Neuronal stem cell (in vitro differentiated cells): ENCODE data around the gene TGFBR2.

Experiments used
- DNase-seq: peaks from one replicate; pipeline ENCODE4 v3.0.0-alpha.2; 2013; ENCODE audit warnings: low spot score
- H2AFZ ChIP-seq: one replicate; pipeline ENCODE4 v1.6.1; 2013; ENCODE audit warnings: mild to moderate bottlenecking, low read length, inconsistent platforms
- H2AK5ac ChIP-seq: 2 replicates; pipeline ENCODE4 v1.6.1; 2013; ENCODE audit warnings: low read depth, mild to moderate bottlenecking, inconsistent platforms, low read length, moderate library complexity, mixed read lengths
- H2BK120ac ChIP-seq: 2 replicates; pipeline ENCODE4 v1.6.1; 2013; ENCODE audit warnings: low read depth, mild to moderate bottlenecking, inconsistent platforms, low read length, moderate library complexity, mixed read lengths
- H2BK12ac ChIP-seq: one replicate; pipeline ENCODE4 v1.6.1; 2013; ENCODE audit warnings: low read length, inconsistent platforms
- H2BK15ac ChIP-seq: 2 replicates; pipeline ENCODE4 v1.6.1; 2013; ENCODE audit warnings: mild to moderate bottlenecking, low read length, inconsistent platforms, mixed read lengths
- H2BK5ac ChIP-seq: one replicate; pipeline ENCODE4 v1.6.1; 2013; ENCODE audit warnings: inconsistent platforms, mild to moderate bottlenecking, low read length, moderate library complexity
- H3K14ac ChIP-seq: one replicate; pipeline ENCODE4 v1.6.1; 2013; ENCODE audit warnings: low read length, inconsistent platforms
- H3K18ac ChIP-seq: 2 replicates; pipeline ENCODE4 v1.6.1; 2013; ENCODE audit warnings: low read length, inconsistent platforms
- H3K23ac ChIP-seq: 2 replicates; pipeline ENCODE4 v1.6.1; 2013; ENCODE audit warnings: low read depth, mild to moderate bottlenecking, mixed read lengths, low read length, inconsistent platforms; ENCODE audit not compliant: poor library complexity
- H3K27ac ChIP-seq: replicated peaks from 3 replicates; pipeline ENCODE4 v1.5.1; 2013; ENCODE audit warnings: low read length, inconsistent platforms
- H3K27me3 ChIP-seq, 3 experiments: 2 replicates each; pipeline ENCODE4 v1.6.1; 2013; ENCODE audit warnings: low read length in 3 of 3, mild to moderate bottlenecking in 2 of 3, inconsistent platforms in 1 of 3, low read depth in 1 of 3, mixed read lengths in 1 of 3, moderate library complexity in 1 of 3; ENCODE audit not compliant: control insufficient read depth in 3 of 3, insufficient read depth in 3 of 3
- H3K36me3 ChIP-seq, 2 donors: replicated peaks in 1 of 2; 2 replicates each; pipeline ENCODE4 v1.6.1; 2013; ENCODE audit warnings: low read length in 2 of 2; ENCODE audit not compliant: control insufficient read depth in 2 of 2, insufficient read depth in 2 of 2
- H3K4ac ChIP-seq: 2 replicates; pipeline ENCODE4 v1.6.1; 2013; ENCODE audit warnings: inconsistent platforms, mild to moderate bottlenecking, low read length, moderate library complexity
- H3K4me1 ChIP-seq, 2 donors: 1 replicate in 1 of 2; 2 replicates in 1 of 2; pipeline ENCODE4 v1.6.1; 2013; ENCODE audit warnings: low read length in 2 of 2, low read depth in 1 of 2; ENCODE audit not compliant: control insufficient read depth in 2 of 2, insufficient read depth in 1 of 2
- H3K4me2 ChIP-seq: one replicate; pipeline ENCODE4 v1.6.1; 2013; ENCODE audit warnings: mild to moderate bottlenecking, low read length, inconsistent platforms; ENCODE audit not compliant: insufficient read depth, poor library complexity, severe bottlenecking
- H3K4me3 ChIP-seq, 2 donors: 2 replicates each; pipeline ENCODE4 v1.5.1; 2013; ENCODE audit warnings: low read length in 2 of 2, mild to moderate bottlenecking in 2 of 2, inconsistent platforms in 1 of 2, moderate library complexity in 1 of 2
- H3K79me1 ChIP-seq: one replicate; pipeline ENCODE4 v1.6.1; 2013; ENCODE audit warnings: low read depth, mild to moderate bottlenecking, inconsistent platforms, low read length, moderate library complexity
- H3K9ac ChIP-seq: one replicate; pipeline ENCODE4 v1.6.1; 2013; ENCODE audit warnings: mild to moderate bottlenecking, low read depth, low read length, inconsistent platforms; ENCODE audit not compliant: poor library complexity
- H3K9me3 ChIP-seq, 2 donors: replicated peaks in 1 of 2; 2 replicates each; pipeline versions ENCODE3 to v1.6.1; 2013; ENCODE audit warnings: low read length in 2 of 2, mild to moderate bottlenecking in 2 of 2, inconsistent platforms in 1 of 2, low read depth in 1 of 2, mixed read lengths in 1 of 2, moderate library complexity in 1 of 2; ENCODE audit not compliant: control insufficient read depth in 2 of 2, insufficient read depth in 1 of 2
- H4K8ac ChIP-seq: one replicate; pipeline ENCODE4 v1.6.1; 2013; ENCODE audit warnings: low read depth, mild to moderate bottlenecking, inconsistent platforms, low read length, moderate library complexity
- H4K91ac ChIP-seq: one replicate; pipeline ENCODE4 v1.6.1; 2013; ENCODE audit warnings: low read length, low read depth, mild to moderate bottlenecking, inconsistent platforms; ENCODE audit not compliant: poor library complexity
- WGBS, 2 donors: extraction: QIAGEN DNeasy Blood & Tissue Kit; methylation state at CpG; one replicate each; pipeline ENCODE4 v1.1.7; 2013; ENCODE audit warnings: missing lambda C conversion rate in 2 of 2, mixed read lengths in 1 of 2; ENCODE audit not compliant: insufficient read length in 2 of 2, insufficient replicate concordance in 1 of 2; ENCODE audit errors: extremely low coverage in 2 of 2; 5-methylcytosine and 5-hydroxymethylcytosine counted together

The TGFBR2 gene

DNA sequence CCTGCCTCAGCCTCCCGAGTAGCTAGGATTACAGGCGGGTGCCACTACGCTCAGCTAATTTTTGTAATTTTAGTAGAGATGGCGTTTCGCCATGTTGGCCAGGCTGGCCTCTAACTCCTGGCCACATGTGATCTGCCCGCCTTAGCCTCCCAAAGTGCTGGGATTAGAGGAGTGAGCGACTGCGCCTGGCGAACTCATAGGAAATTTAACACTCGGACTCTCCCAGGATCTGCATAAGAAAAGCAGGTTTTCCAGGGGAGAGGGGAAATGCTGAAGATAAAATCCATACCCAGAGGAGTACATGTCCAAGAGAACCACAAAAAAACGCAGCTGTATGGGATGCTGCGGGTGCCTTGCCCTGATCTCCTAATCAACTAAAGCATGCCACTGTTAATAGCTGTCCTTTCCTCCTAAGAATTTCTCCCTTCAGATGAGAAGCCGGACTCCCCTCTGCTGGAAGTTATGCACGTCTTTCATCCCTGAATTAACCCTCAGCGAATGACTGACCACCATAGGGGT lies 25.3 kb upstream of the TGFBR2 start:
- H3K4ac ChIP-seq: no peak overlapping the region
- H2BK12ac ChIP-seq: no peak overlapping the region
- no peak overlapping the region for H4K8ac ChIP-seq
- H2BK120ac ChIP-seq: no peak overlapping the region
- H3K4me2 ChIP-seq: no peak overlapping the region
- H3K14ac ChIP-seq: no peak overlapping the region
- no peaks in the 10 kb centered on the region for H3K36me3 ChIP-seq
- no peaks in the 10 kb centered on the region for H3K4me1 ChIP-seq
- H2AFZ ChIP-seq: no peak overlapping the region
- H3K23ac ChIP-seq: no peak overlapping the region
- no peaks in the 10 kb centered on the region for H3K27me3 ChIP-seq
- no peak overlapping the region for H3K4me3 ChIP-seq
- H3K27ac ChIP-seq: no peak overlapping the region
- DNase-seq: no peak
- H2AK5ac ChIP-seq: no peak overlapping the region
- no peak overlapping the region for H3K18ac ChIP-seq
- no peak overlapping the region for H2BK5ac ChIP-seq
- no peak overlapping the region for H3K9ac ChIP-seq
- H3K9me3 ChIP-seq: no peaks in the 10 kb centered on the region
- WGBS, 2 donors: no CpG with 5 or more reads among the region's 15 CpGs
- no peaks in the 10 kb centered on the region for H3K79me1 ChIP-seq
- H2BK15ac ChIP-seq: no peak overlapping the region
- H4K91ac ChIP-seq: no peak overlapping the region

- Histone ChIP-seq H2BK5ac (no peak overlapping the region), H3K18ac (no peak overlapping the region), H2AK5ac (no peak overlapping the region), H3K27me3 (no peaks in the 10 kb centered on the region), H4K91ac (no peak overlapping the region), H3K14ac (no peak overlapping the region), H2BK12ac (no peak overlapping the region), H3K9ac (no peak overlapping the region), H3K4ac (no peak overlapping the region), H3K23ac (no peak overlapping the region), H4K8ac (no peak overlapping the region), H3K27ac (no peak overlapping the region), H3K79me1 (no peaks in the 10 kb centered on the region), H2AFZ (no peak overlapping the region), H3K4me3 (no peak overlapping the region), H3K9me3 (no peaks in the 10 kb centered on the region), H3K36me3 (no peaks in the 10 kb centered on the region), H2BK15ac (no peak overlapping the region), H2BK120ac (no peak overlapping the region), H3K4me1 (no peaks in the 10 kb centered on the region), H3K4me2 (no peak overlapping the region)
- no peak for DNase-seq
- no CpG with 5 or more reads among the region's 2 CpGs for WGBS, 2 donors
These were observed 24.4 kb upstream of the TGFBR2 start for GRCh38 chr3:30581982-30582381.

DNA sequence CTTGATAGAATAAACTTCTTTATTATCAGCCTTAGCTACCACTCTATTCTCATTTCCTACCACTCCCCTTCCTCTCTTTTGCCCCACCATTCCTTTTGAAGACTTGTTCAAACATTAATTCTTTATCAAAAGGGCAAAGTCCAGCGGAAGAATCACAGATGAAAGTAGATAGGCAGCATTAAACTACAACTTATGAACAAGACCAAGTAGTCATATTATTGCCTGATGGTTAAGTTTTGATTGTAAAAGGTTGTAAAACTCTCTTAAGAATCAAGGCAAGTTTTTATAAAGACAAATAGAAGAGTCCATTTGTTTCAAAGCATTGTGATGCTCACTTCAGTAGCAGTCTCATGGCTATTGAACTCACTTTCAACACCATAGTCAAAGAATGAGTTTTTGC lies 22.4 kb upstream of the TGFBR2 start:
- Histone ChIP-seq H3K27ac (no peak overlapping the region), H2AFZ (no peak overlapping the region), H2BK120ac (no peak overlapping the region), H3K14ac (no peak overlapping the region), H2BK15ac (no peak overlapping the region), H4K91ac (no peak overlapping the region), H3K27me3 (no peaks in the 10 kb centered on the region), H3K4me3 (no peak overlapping the region), H3K4me1 (no peaks in the 10 kb centered on the region), H3K9ac (no peak overlapping the region), H4K8ac (no peak overlapping the region), H3K79me1 (no peaks in the 10 kb centered on the region), H3K36me3 (no peaks in the 10 kb centered on the region), H3K9me3 (no peaks in the 10 kb centered on the region), H3K18ac (no peak overlapping the region), H3K23ac (no peak overlapping the region), H3K4ac (no peak overlapping the region), H2BK12ac (no peak overlapping the region), H2BK5ac (no peak overlapping the region), H3K4me2 (no peak overlapping the region), H2AK5ac (no peak overlapping the region)
- no CpG with 5 or more reads among the region's 1 CpG for WGBS, 2 donors
- no peak for DNase-seq

- Histone ChIP-seq H3K27me3 (no peaks in the 10 kb centered on the region), H3K9ac (no peak overlapping the region), H3K9me3 (no peaks in the 10 kb centered on the region), H2BK15ac (no peak overlapping the region), H2BK5ac (no peak overlapping the region), H3K23ac (no peak overlapping the region), H3K36me3 (no peaks in the 10 kb centered on the region), H4K91ac (no peak overlapping the region), H3K4me2 (no peak overlapping the region), H3K18ac (no peak overlapping the region), H3K4ac (no peak overlapping the region), H3K79me1 (no peaks in the 10 kb centered on the region), H2BK120ac (no peak overlapping the region), H2AFZ (no peak overlapping the region), H3K4me3 (no peak overlapping the region), H3K14ac (no peak overlapping the region), H3K27ac (no peak overlapping the region), H4K8ac (no peak overlapping the region), H2AK5ac (no peak overlapping the region), H2BK12ac (no peak overlapping the region), H3K4me1 (no peaks in the 10 kb centered on the region)
- no peak for DNase-seq
- WGBS, 2 donors: no CpG with 5 or more reads among the region's 4 CpGs
These were observed 20.7 kb upstream of the TGFBR2 start for GRCh38 chr3:30585654-30586053.
